Right forelimb (tissue), 1 donor: Measurements from ENCODE around the gene CCDC141.

Experiments
- DNase-seq: peaks from one replicate; pipeline ENCODE4 v3.0.0-alpha.2; 2018

The CCDC141 gene

GRCh38 chr2:178819147-178819875 is 230.6 kb downstream of the CCDC141 start:
- DNase-seq = no peak

- no peak for DNase-seq
Measured at GRCh38 chr2:178811901-178812300, 238.0 kb downstream of the CCDC141 start.

GRCh38 chr2:178811045-178811444 is 238.9 kb downstream of the CCDC141 start:
- no peak for DNase-seq

GRCh38 chr2:178810422-178810821 is 239.5 kb downstream of the CCDC141 start:
- no peak for DNase-seq

GRCh38 chr2:178807227-178808008 is 242.5 kb downstream of the CCDC141 start, which contains the start of gene TTN:
TSS of gene TTN (minus strand) at chr2:178807423. CDS start at chr2:178804642, 2,781 bp downstream.
- no peak for DNase-seq

GRCh38 chr2:178806543-178806942 is 243.4 kb downstream of the CCDC141 start:
- no peak for DNase-seq

- no peak for DNase-seq
Measured at GRCh38 chr2:178805457-178805856, 244.5 kb downstream of the CCDC141 start.

GRCh38 chr2:178804791-178805190 is 245.1 kb downstream of the CCDC141 start:
- DNase-seq = no peak

GRCh38 chr2:178800510-178800909 is 249.4 kb downstream of the CCDC141 start:
- DNase-seq = no peak

- DNase-seq = no peak
Measured at GRCh38 chr2:178799305-178799704, 250.6 kb downstream of the CCDC141 start.

GRCh38 chr2:178796079-178796677 is 253.8 kb downstream of the CCDC141 start:
- no peak for DNase-seq

GRCh38 chr2:178787934-178788333 is 262.0 kb downstream of the CCDC141 start:
- no peak for DNase-seq

- no peak for DNase-seq
Measured at GRCh38 chr2:178787155-178787554, 262.8 kb downstream of the CCDC141 start.

GRCh38 chr2:178783889-178784288 is 266.0 kb downstream of the CCDC141 start:
- no peak for DNase-seq

- no peak for DNase-seq
Measured at GRCh38 chr2:178782236-178782635, 267.7 kb downstream of the CCDC141 start.
